HEK293 (cell line): ENCODE results near the gene HOXB4.

Experiments used
- GLI2 ChIP-seq: fragments of 450-650 bp; formaldehyde crosslinking; IDR thresholded peaks from 2 replicates; pipeline ENCODE4; 2017; ENCODE audit warnings: missing biosample characterization, missing genetic modification characterization, low read depth, borderline replicate concordance
- KLF8 ChIP-seq: fragments of 450-650 bp; formaldehyde crosslinking; IDR thresholded peaks from 2 replicates; pipeline ENCODE4 v1.5.1; 2016; ENCODE audit warnings: missing biosample characterization, missing genetic modification characterization
- MEIS1 ChIP-seq: sonication (generic); formaldehyde crosslinking; IDR thresholded peaks from 2 replicates; pipeline ENCODE4 v1.8.1; 2022; ENCODE audit warnings: missing genetic modification reagents, mild to moderate bottlenecking, borderline replicate concordance
- PATZ1 ChIP-seq: fragments of 450-650 bp; formaldehyde crosslinking; IDR thresholded peaks from 2 replicates; pipeline ENCODE4 v1.5.1; 2016; ENCODE audit warnings: missing biosample characterization, missing genetic modification characterization
- PRDM1 ChIP-seq: fragments of 450-650 bp; formaldehyde crosslinking; IDR thresholded peaks from 2 replicates; pipeline ENCODE4; 2016; ENCODE audit warnings: missing biosample characterization, missing genetic modification characterization
- SP7 ChIP-seq: fragments of 450-650 bp; formaldehyde crosslinking; IDR thresholded peaks from 2 replicates; pipeline ENCODE4 v1.5.1; 2016; ENCODE audit warnings: missing biosample characterization, missing genetic modification characterization
- ZBTB11 ChIP-seq: fragments of 450-650 bp; formaldehyde crosslinking; conservative IDR thresholded peaks from 2 replicates; pipeline ENCODE4 v1.5.1; 2016; ENCODE audit warnings: low read depth, missing biosample characterization, missing genetic modification characterization
- ZBTB21 ChIP-seq: fragments of 450-650 bp; formaldehyde crosslinking; IDR thresholded peaks from 2 replicates; pipeline ENCODE4 v1.5.1; 2017; ENCODE audit warnings: missing biosample characterization, missing genetic modification characterization
- ZFP41 ChIP-seq: fragments of 450-650 bp; formaldehyde crosslinking; IDR thresholded peaks from 2 replicates; pipeline ENCODE4 v1.5.1; 2016; ENCODE audit warnings: missing biosample characterization, missing genetic modification characterization, borderline replicate concordance
- ZNF140 ChIP-seq: fragments of 450-650 bp; formaldehyde crosslinking; IDR thresholded peaks from 2 replicates; pipeline ENCODE4 v1.5.1; 2016; ENCODE audit warnings: missing biosample characterization, missing genetic modification characterization
- ZNF24 ChIP-seq: fragments of 450-650 bp; formaldehyde crosslinking; IDR thresholded peaks from 2 replicates; pipeline ENCODE4 v1.5.1; 2016; ENCODE audit warnings: missing biosample characterization, missing genetic modification characterization
- ZNF280D ChIP-seq: fragments of 450-650 bp; formaldehyde crosslinking; IDR thresholded peaks from 2 replicates; pipeline ENCODE4 v1.5.1; 2016; ENCODE audit warnings: missing biosample characterization, missing genetic modification characterization
- ZNF335 ChIP-seq: fragments of 450-650 bp; formaldehyde crosslinking; conservative IDR thresholded peaks from 2 replicates; pipeline ENCODE4 v1.5.1; 2016; ENCODE audit warnings: missing biosample characterization, missing genetic modification characterization
- ZNF449 ChIP-seq: fragments of 450-650 bp; formaldehyde crosslinking; IDR thresholded peaks from 2 replicates; pipeline ENCODE4 v1.5.1; 2017; ENCODE audit warnings: missing biosample characterization, mild to moderate bottlenecking, missing genetic modification characterization, moderate library complexity
- ZNF549 ChIP-seq: fragments of 450-650 bp; IDR thresholded peaks from 2 replicates; pipeline ENCODE4 v1.5.1; 2018; ENCODE audit warnings: missing biosample characterization, missing genetic modification characterization, mild to moderate bottlenecking, inconsistent platforms, moderate library complexity
- ZNF561 ChIP-seq: fragments of 450-650 bp; IDR thresholded peaks from 2 replicates; pipeline ENCODE4 v1.5.1; 2018; ENCODE audit warnings: missing biosample characterization, missing genetic modification characterization, borderline replicate concordance
- ZNF645 ChIP-seq: fragments of 450-650 bp; formaldehyde crosslinking; IDR thresholded peaks from 2 replicates; pipeline ENCODE4; 2016; ENCODE audit warnings: missing biosample characterization, missing genetic modification characterization
- ZNF660 ChIP-seq: fragments of 450-650 bp; IDR thresholded peaks from 2 replicates; pipeline ENCODE4 v1.5.1; 2018; ENCODE audit warnings: missing biosample characterization, mild to moderate bottlenecking, missing genetic modification characterization
- ZNF677 ChIP-seq: fragments of 450-650 bp; IDR thresholded peaks from 2 replicates; pipeline ENCODE4 v1.5.0; 2018; ENCODE audit warnings: missing biosample characterization, mild to moderate bottlenecking, missing genetic modification characterization, moderate library complexity
- ZNF692 ChIP-seq: fragments of 450-650 bp; formaldehyde crosslinking; IDR thresholded peaks from 2 replicates; pipeline ENCODE4 v1.5.1; 2016; ENCODE audit warnings: missing biosample characterization, missing genetic modification characterization
- ZSCAN4 ChIP-seq: fragments of 450-650 bp; formaldehyde crosslinking; IDR thresholded peaks from 2 replicates; pipeline ENCODE4 v1.5.1; 2017; ENCODE audit warnings: missing biosample characterization, missing genetic modification characterization

The HOXB4 gene

GRCh38 chr17:48626245-48627117, 48.3 kb upstream of the HOXB4 start, which contains the start of gene HOXB9 (continued):
- TF ChIP-seq ZNF280D (tag by site-specific recombination): no peak
- peak; percentile 100 for TF ChIP-seq PATZ1 (tag by site-specific recombination)
- TF ChIP-seq ZNF140 (tag by site-specific recombination): no peak
- TF ChIP-seq ZNF660: peak; percentile 93
- TF ChIP-seq PRDM1 (tag by site-specific recombination): no peak
- TF ChIP-seq GLI2: no peak
- no peak for TF ChIP-seq ZNF645 (tag by site-specific recombination)
- TF ChIP-seq ZNF692 (tag by site-specific recombination): peak; percentile 74
- TF ChIP-seq ZNF335 (tag by site-specific recombination): peak; percentile 69
- peak; percentile 78 for TF ChIP-seq ZBTB11 (tag by site-specific recombination)
- TF ChIP-seq ZNF677 (tag by site-specific recombination): no peak
- TF ChIP-seq ZNF549 (tag by site-specific recombination): no peak
- TF ChIP-seq ZNF24 (tag by site-specific recombination): peak; percentile 91; the same call in 1 of the 2 replicates
- no peak for TF ChIP-seq ZSCAN4
- TF ChIP-seq ZNF449 (tag by site-specific recombination): peak; percentile 19; the same call in 1 of the 2 replicates
- peak; percentile 89 for TF ChIP-seq KLF8 (tag by site-specific recombination)
- peak; percentile 88 for TF ChIP-seq MEIS1 (CRISPR knock-in tag)
- peak; percentile 88 for TF ChIP-seq ZNF561 (tag by site-specific recombination)
- TF ChIP-seq ZFP41: no peak
- TF ChIP-seq SP7: peak; percentile 97
- peak; percentile 99 for TF ChIP-seq ZBTB21 (tag by site-specific recombination)
